GM19025 (cell line): Measurements from ENCODE around the gene COL8A2.

Experiments
- ATAC-seq: cut with Tn5 transposase; IDR thresholded peaks from one replicate; pipeline ENCODE4 v1.9.1; 2021; ENCODE audit warnings: mild to moderate bottlenecking, low read depth, moderate library complexity; ENCODE audit not compliant: unreplicated experiment

COL8A2 gene

GRCh38 chr1:36076979-36077573 is 47.9 kb downstream of the COL8A2 start:
- no peak for ATAC-seq

- ATAC-seq: no peak
Observed at GRCh38 chr1:36070349-36070748, 54.7 kb downstream of the COL8A2 start.

- no peak for ATAC-seq
Observed at GRCh38 chr1:36068866-36069265, 56.2 kb downstream of the COL8A2 start.

- no peak for ATAC-seq
Observed at GRCh38 chr1:36067871-36068270, 57.2 kb downstream of the COL8A2 start.

GRCh38 chr1:36062315-36062714 is 62.7 kb downstream of the COL8A2 start:
- ATAC-seq: no peak

GRCh38 chr1:36055706-36056105 is 69.3 kb downstream of the COL8A2 start:
- no peak for ATAC-seq

DNA sequence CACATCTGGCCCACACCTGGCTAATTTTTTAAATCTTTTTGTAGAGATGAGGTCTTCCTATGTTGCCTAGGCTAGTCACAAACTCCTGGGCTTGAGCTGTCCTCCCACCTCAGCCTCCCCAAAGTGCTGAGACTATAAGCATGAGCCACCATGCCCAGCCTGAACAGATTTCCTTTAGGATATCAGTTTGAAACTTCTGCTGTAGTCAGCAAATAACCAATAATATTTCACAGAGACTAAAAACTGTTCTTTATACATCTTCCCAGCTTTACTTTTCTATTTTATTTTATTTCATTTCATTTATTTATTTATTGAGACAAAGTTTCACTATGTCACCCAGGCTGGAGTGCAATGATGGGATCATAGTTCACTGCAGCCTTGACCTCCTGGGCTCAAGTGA is 71.0 kb downstream of the COL8A2 start:
- ATAC-seq: no peak

- ATAC-seq: no peak
Observed at GRCh38 chr1:36051821-36052220, 73.2 kb downstream of the COL8A2 start.
